ENCODE data around the gene DHDH. TPM values are rescaled to one million over a fixed set of nuclear protein-coding genes. Genes with fewer than 3 reads are reported as not detected.

Gene DHDH
- total and polyA plus RNA-seq, 2 of the 13 experiments (the other 11 are each of a cell fraction or from before 2014, with no cell fraction given) = 0.13 to 0.91 TPM

GRCh38 chr19:48965806-48966540 lies 32.5 kb downstream of the DHDH start (continued):
- no peak for TF ChIP-seq ATF7-NPFF (CRISPR knock-in tag; IDR thresholded peaks at IDR 0.05; ENCODE audit: low read depth)
- no peak; the same call in 1 of the 2 replicates for TF ChIP-seq ZNF790 (CRISPR knock-in tag; IDR thresholded peaks at IDR 0.05; ENCODE audit: borderline replicate concordance)
- peak; percentile 22; the same call in 1 of the 2 replicates for TF ChIP-seq HOXA3 (CRISPR knock-in tag; IDR thresholded peaks at IDR 0.05)
- TF ChIP-seq ARID3A (IDR thresholded peaks at IDR 0.05; ENCODE audit: low read depth, low read length) = no peak
- TF ChIP-seq ZHX2 (IDR thresholded peaks at IDR 0.05; ENCODE audit: low read depth) = no peak
- 0 out of 2 replicates have a peak, but pooled peaks have one; percentile 12 for TF ChIP-seq ZHX2 (CRISPR knock-in tag; IDR thresholded peaks at IDR 0.05; ENCODE audit: borderline replicate concordance)
- no peak for TF ChIP-seq PCBP2 (optimal IDR thresholded peaks at IDR 0.05; ENCODE audit: low read depth, low read length, poor library complexity, severe bottlenecking)
- no peak for TF ChIP-seq ZNF660 (CRISPR knock-in tag; IDR thresholded peaks at IDR 0.05; ENCODE audit: borderline replicate concordance, low read depth)
- no peak for TF ChIP-seq ZSCAN22 (CRISPR knock-in tag; IDR thresholded peaks at IDR 0.05)
- TF ChIP-seq ZNF644 (CRISPR knock-in tag; IDR thresholded peaks at IDR 0.05; ENCODE audit: low read depth) = no peak
- TF ChIP-seq ZNF230 (CRISPR knock-in tag; IDR thresholded peaks at IDR 0.05) = no peak
- TF ChIP-seq PAX8 (CRISPR knock-in tag; IDR thresholded peaks at IDR 0.05; ENCODE audit: borderline replicate concordance) = no peak
- no peak for TF ChIP-seq MED8 (CRISPR knock-in tag; IDR thresholded peaks at IDR 0.05; ENCODE audit: insufficient replicate concordance)
- TF ChIP-seq GMEB2 (CRISPR knock-in tag; IDR thresholded peaks at IDR 0.05; ENCODE audit: low read depth) = no peak
- TF ChIP-seq ZNF879 (CRISPR knock-in tag; IDR thresholded peaks at IDR 0.05) = no peak
- no peak for TF ChIP-seq ZNF563 (CRISPR knock-in tag; IDR thresholded peaks at IDR 0.05)
- no peak for TF ChIP-seq FOSL1 (CRISPR knock-in tag; IDR thresholded peaks at IDR 0.05; ENCODE audit: borderline replicate concordance)
- peak; percentile 68; the same call in 1 of the 2 replicates for TF ChIP-seq MLLT10 (CRISPR knock-in tag; IDR thresholded peaks at IDR 0.05)
- no peak for TF ChIP-seq LCORL (IDR thresholded peaks at IDR 0.05)
- TF ChIP-seq LCORL (CRISPR knock-in tag; IDR thresholded peaks at IDR 0.05) = no peak
- no peak for TF ChIP-seq ZNF333 (CRISPR knock-in tag; IDR thresholded peaks at IDR 0.05; ENCODE audit: borderline replicate concordance)
- TF ChIP-seq MTF2 (CRISPR knock-in tag; IDR thresholded peaks at IDR 0.05; ENCODE audit: borderline replicate concordance) = no peak
